GM19438 (cell line): ENCODE measurements around the gene CDS1.
A peak's percentile ranks its signal among the peaks of the same experiment; 100 is the strongest.
"Not testable (repeated sequence)": the region's sequence is repeated elsewhere in the genome, so short reads cannot be mapped to it uniquely, and the experiment has no call there.

Source experiments
- ATAC-seq: cut with Tn5 transposase; IDR thresholded peaks from one replicate; pipeline ENCODE4 v1.9.1; 2021; ENCODE audit warnings: low read depth; ENCODE audit not compliant: unreplicated experiment

The CDS1 gene

GRCh38 chr4:84582988-84583875, at the start of gene CDS1:
CDS1 (plus strand) TSS chr4:84583127; CDS start chr4:84583402, 275 bp downstream.
- peak; percentile 64 for ATAC-seq

- ATAC-seq = no peak
Observed at GRCh38 chr4:84535901-84536300, 47.0 kb upstream of the CDS1 start.

- ATAC-seq = no peak
Observed at GRCh38 chr4:84545093-84545492, 37.8 kb upstream of the CDS1 start.

GRCh38 chr4:84547211-84547610, 35.7 kb upstream of the CDS1 start:
- ATAC-seq = no peak

- ATAC-seq = not testable (repeated sequence)
Observed at GRCh38 chr4:84549191-84549590, 33.7 kb upstream of the CDS1 start.

GRCh38 chr4:84562156-84562555, 20.8 kb upstream of the CDS1 start:
- no peak for ATAC-seq

GRCh38 chr4:84563002-84563401, 19.9 kb upstream of the CDS1 start:
- no peak for ATAC-seq

GRCh38 chr4:84565951-84566350, 17.0 kb upstream of the CDS1 start:
- no peak for ATAC-seq

GRCh38 chr4:84568496-84568895, 14.4 kb upstream of the CDS1 start:
- ATAC-seq = no peak

GRCh38 chr4:84569009-84569408, 13.9 kb upstream of the CDS1 start:
- no peak for ATAC-seq

GRCh38 chr4:84573385-84574068, 9.4 kb upstream of the CDS1 start:
- no peak for ATAC-seq

GRCh38 chr4:84574069-84574720, 8.7 kb upstream of the CDS1 start:
- no peak for ATAC-seq

- no peak for ATAC-seq
Observed at GRCh38 chr4:84578540-84579402, 4.2 kb upstream of the CDS1 start.

- ATAC-seq = no peak
Observed at GRCh38 chr4:84579403-84579776, 3.5 kb upstream of the CDS1 start.

- peak; percentile 89 for ATAC-seq
Observed at GRCh38 chr4:84582302-84582987, 482 bp upstream of the CDS1 start.

GRCh38 chr4:84583876-84584380, 1.0 kb downstream of the CDS1 start:
- ATAC-seq = no peak

- ATAC-seq = no peak
Observed at GRCh38 chr4:84585251-84585650, 2.3 kb downstream of the CDS1 start.

- ATAC-seq = no peak
Observed at GRCh38 chr4:84594724-84595123, 11.8 kb downstream of the CDS1 start.

GRCh38 chr4:84596826-84597225, 13.9 kb downstream of the CDS1 start:
- ATAC-seq = no peak

- no peak for ATAC-seq
Observed at GRCh38 chr4:84597450-84597849, 14.5 kb downstream of the CDS1 start.
